Colonic mucosa (tissue), 4 donors: ENCODE measurements around the gene CAPZA2. TPM values are rescaled to one million over a fixed set of nuclear protein-coding genes. Genes with fewer than 3 reads are reported as not detected.

Experiments used
- DNase-seq: peaks from one replicate; pipeline ENCODE4 v3.0.0-alpha.2; 2020
- H3K27ac ChIP-seq: fragments of 200-600 bp; one replicate; pipeline ENCODE4 v1.8.0; 2021
- H3K27me3 ChIP-seq: fragments of 200-600 bp; one replicate; pipeline ENCODE4 v1.8.0; 2021
- H3K36me3 ChIP-seq: fragments of 200-600 bp; one replicate; pipeline ENCODE4 v1.8.0; 2021
- H3K4me1 ChIP-seq: fragments of 200-600 bp; one replicate; pipeline ENCODE4 v1.8.0; 2021; ENCODE audit warnings: mild to moderate bottlenecking
- H3K4me3 ChIP-seq: fragments of 200-600 bp; one replicate; pipeline ENCODE4 v1.8.0; 2021
- H3K9ac ChIP-seq, 2 donors: one replicate each; pipeline ENCODE4 v1.7.0; 2013; ENCODE audit warnings: control low read depth in 2 of 2, low read depth in 2 of 2, low read length in 2 of 2
- H3K9me3 ChIP-seq: fragments of 200-600 bp; one replicate; pipeline ENCODE4 v1.8.0; 2021
- CTCF ChIP-seq: fragments of 200-600 bp; IDR thresholded peaks from one replicate; pipeline ENCODE4 v1.8.0; 2022; ENCODE audit warnings: antibody characterized with exemption, mild to moderate bottlenecking
- intact Hi-C: fragments of 100-400 bp; cut with DNase I; formaldehyde crosslinking; loops from one replicate; pipeline ENCODE4 v1.14.1; 2022
- total RNA-seq, 2 donors: library from RNA; stranded (reverse); fragmentation: NEBNext Ultra II Directional in 1 of 2; extraction: Animal tissue kit (Norgen Biotek cat#: 25700) in 1 of 2; gene quantifications; one replicate each; pipeline ENCODE4 v1.2.1, GENCODE V29; 2021
- donor health status: healthy.
- donor health status: DM: no; HTN: no; CAD: no.
- donor health status: DM: no; HTN: no; CAD: no.

CAPZA2 gene
- total RNA-seq, 2 donors from 2014 or later = 186 to 323 TPM

- no peaks in the 10 kb centered on the region for H3K36me3 ChIP-seq
- TF ChIP-seq CTCF = no peak
- intact Hi-C loops = loop anchor here (10.0 kb wide), 1 partner anchor 46 kb away; no protein-coding TSS in a partner anchor
- DNase-seq = no peak
- H3K4me3 ChIP-seq = no peak overlapping the region
- no peak overlapping the region for H3K27ac ChIP-seq
- H3K9me3 ChIP-seq = no peaks in the 10 kb centered on the region
- H3K9ac ChIP-seq = no peak overlapping the region
- H3K4me1 ChIP-seq = no peaks in the 10 kb centered on the region
- no peaks in the 10 kb centered on the region for H3K27me3 ChIP-seq
Observed at GRCh38 chr7:116938678-116939077, 76.3 kb downstream of the CAPZA2 start.

- no peak overlapping the region for H3K9ac ChIP-seq
- no peaks in the 10 kb centered on the region for H3K9me3 ChIP-seq
- intact Hi-C loops = no loop called here
- no peak overlapping the region for H3K27ac ChIP-seq
- TF ChIP-seq CTCF = no peak
- no peak for DNase-seq
- no peaks in the 10 kb centered on the region for H3K27me3 ChIP-seq
- no peaks in the 10 kb centered on the region for H3K36me3 ChIP-seq
- H3K4me3 ChIP-seq = no peak overlapping the region
- no peaks in the 10 kb centered on the region for H3K4me1 ChIP-seq
Observed at GRCh38 chr7:116940689-116941370, 78.4 kb downstream of the CAPZA2 start.

GRCh38 chr7:116942504-116942903 lies 80.1 kb downstream of the CAPZA2 start:
- Histone ChIP-seq H3K27me3 (no peaks in the 10 kb centered on the region), H3K9ac (no peak overlapping the region), H3K4me3 (no peak overlapping the region), H3K9me3 (no peaks in the 10 kb centered on the region), H3K4me1 (no peaks in the 10 kb centered on the region), H3K36me3 (no peaks in the 10 kb centered on the region), H3K27ac (no peak overlapping the region)
- no peak for DNase-seq
- no peak for TF ChIP-seq CTCF
- intact Hi-C loops = no loop called here

GRCh38 chr7:116948934-116949333 lies 86.5 kb downstream of the CAPZA2 start:
- H3K9me3 ChIP-seq = no peaks in the 10 kb centered on the region
- no peak overlapping the region for H3K9ac ChIP-seq
- H3K27ac ChIP-seq = no peak overlapping the region
- H3K4me1 ChIP-seq = no peaks in the 10 kb centered on the region
- no peak for TF ChIP-seq CTCF
- H3K27me3 ChIP-seq = no peaks in the 10 kb centered on the region
- H3K4me3 ChIP-seq = no peak overlapping the region
- intact Hi-C loops = no loop called here
- no peaks in the 10 kb centered on the region for H3K36me3 ChIP-seq
- DNase-seq = no peak

- Histone ChIP-seq H3K36me3 (no peaks in the 10 kb centered on the region), H3K27ac (no peak overlapping the region), H3K9me3 (no peaks in the 10 kb centered on the region), H3K9ac (no peak overlapping the region), H3K4me1 (no peaks in the 10 kb centered on the region), H3K27me3 (no peaks in the 10 kb centered on the region), H3K4me3 (no peak overlapping the region)
- intact Hi-C loops = loop anchor here (10.0 kb wide), 1 partner anchor 85 kb away; the partner anchor contains the start of gene CAPZA2
- DNase-seq = no peak
- no peak for TF ChIP-seq CTCF
Observed at GRCh38 chr7:116949941-116950801, 87.8 kb downstream of the CAPZA2 start.
